ENCODE results near the gene RPE. TPM values are rescaled to one million over a fixed set of nuclear protein-coding genes. Genes with fewer than 3 reads are reported as not detected.

RPE gene
- total RNA-seq, 1 experiment from 2014 or later = 67.8 TPM

DNA sequence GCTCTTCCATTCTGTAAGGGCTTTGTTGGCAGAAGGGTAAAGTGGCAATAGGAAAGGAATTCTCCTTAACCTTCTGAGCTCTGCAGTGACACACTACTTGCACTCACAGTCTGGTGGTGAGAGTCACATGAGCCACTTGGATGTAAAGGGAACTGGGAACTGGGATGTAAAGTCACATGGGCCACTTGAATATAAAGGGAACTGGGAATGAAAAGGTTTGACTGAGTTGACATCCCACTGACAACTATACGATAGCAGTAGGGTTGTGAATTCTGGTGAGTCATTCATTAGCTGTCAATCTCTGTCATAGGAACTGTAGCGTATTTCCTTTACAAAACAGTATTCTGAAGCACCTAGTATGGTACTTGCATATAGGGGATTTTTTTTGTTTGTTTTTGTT lies 5.5 kb downstream of the RPE start:
- no peaks in the 10 kb centered on the region for H3K9me3 ChIP-seq (ENCODE audit: control insufficient read depth, low read depth, low read length)
- H2BK120ac ChIP-seq (ENCODE audit: low read depth, low read length, poor library complexity, severe bottlenecking) = no peak overlapping the region
- H2AFZ ChIP-seq (ENCODE audit: low read length) = no peak overlapping the region
- H3K18ac ChIP-seq (ENCODE audit: insufficient read length, low read depth, low read length) = no peak overlapping the region
- no peak overlapping the region for H3K4ac ChIP-seq (ENCODE audit: low read depth, low read length)
- no peaks in the 10 kb centered on the region for H3K27me3 ChIP-seq (ENCODE audit: insufficient read depth, low read length)
- H4K5ac ChIP-seq (ENCODE audit: insufficient read length, low read depth, low read length) = no peak overlapping the region
- Mint-ChIP-seq H3K4me1 (peaks cover 12 to 14% of the 10 kb centered on the region in 2 experiments), H3K27me3 (ENCODE audit: low read depth) (no peaks in the 10 kb centered on the region), H3K36me3 (ENCODE audit: insufficient read depth in 1 of 3, low read depth in 3 of 3) (peaks cover 12 to 38% (median 34%) of the 10 kb centered on the region in 3 experiments; a peak in 6 of 7 replicates), H3K27ac (no peak overlapping the region), H3K4me3 (no peak overlapping the region), H3K9me3 (no peaks in the 10 kb centered on the region)
- H3K79me2 ChIP-seq (ENCODE audit: insufficient read depth, low read length) = peaks cover 43% of the 10 kb centered on the region; the same call in 1 of the 2 replicates
- no peak overlapping the region for H3K27ac ChIP-seq (ENCODE audit: insufficient read length, low read depth, low read length)
- H3K4me1 ChIP-seq (ENCODE audit: insufficient read depth, low read length) = no peaks in the 10 kb centered on the region
- H3K9ac ChIP-seq (ENCODE audit: extremely low read depth, insufficient read length, low read length) = no peak overlapping the region
- H4K8ac ChIP-seq (replicated peaks; ENCODE audit: insufficient read length, low read depth, low read length) = no peak overlapping the region
- no peak overlapping the region for H3K14ac ChIP-seq (ENCODE audit: insufficient read depth, low read length)
- no peak overlapping the region for H3T11ph ChIP-seq (ENCODE audit: low read length)
- DNase-seq = no peak
- no peak overlapping the region for H3K23ac ChIP-seq (ENCODE audit: insufficient read length, low read depth, low read length)
- H3K23me2 ChIP-seq (ENCODE audit: insufficient read length, low read depth, low read length, poor library complexity, severe bottlenecking) = peaks cover 4% of the 10 kb centered on the region
- H2AK5ac ChIP-seq (ENCODE audit: insufficient read length, low read length) = no peak overlapping the region
- no peak overlapping the region for H2BK20ac ChIP-seq (ENCODE audit: low read depth, low read length, poor library complexity, severe bottlenecking)
- no peak overlapping the region for H4K91ac ChIP-seq (ENCODE audit: insufficient read length, low read depth, low read length)
- TF ChIP-seq, protein P1, sequence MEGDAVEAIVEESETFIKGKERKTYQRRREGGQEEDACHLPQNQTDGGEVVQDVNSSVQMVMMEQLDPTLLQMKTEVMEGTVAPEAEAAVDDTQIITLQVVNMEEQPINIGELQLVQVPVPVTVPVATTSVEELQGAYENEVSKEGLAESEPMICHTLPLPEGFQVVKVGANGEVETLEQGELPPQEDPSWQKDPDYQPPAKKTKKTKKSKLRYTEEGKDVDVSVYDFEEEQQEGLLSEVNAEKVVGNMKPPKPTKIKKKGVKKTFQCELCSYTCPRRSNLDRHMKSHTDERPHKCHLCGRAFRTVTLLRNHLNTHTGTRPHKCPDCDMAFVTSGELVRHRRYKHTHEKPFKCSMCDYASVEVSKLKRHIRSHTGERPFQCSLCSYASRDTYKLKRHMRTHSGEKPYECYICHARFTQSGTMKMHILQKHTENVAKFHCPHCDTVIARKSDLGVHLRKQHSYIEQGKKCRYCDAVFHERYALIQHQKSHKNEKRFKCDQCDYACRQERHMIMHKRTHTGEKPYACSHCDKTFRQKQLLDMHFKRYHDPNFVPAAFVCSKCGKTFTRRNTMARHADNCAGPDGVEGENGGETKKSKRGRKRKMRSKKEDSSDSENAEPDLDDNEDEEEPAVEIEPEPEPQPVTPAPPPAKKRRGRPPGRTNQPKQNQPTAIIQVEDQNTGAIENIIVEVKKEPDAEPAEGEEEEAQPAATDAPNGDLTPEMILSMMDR (conservative IDR thresholded peaks at IDR 0.05) = no peak
- H2BK5ac ChIP-seq (ENCODE audit: insufficient read length, low read length) = no peak overlapping the region
- H4K20me1 ChIP-seq (ENCODE audit: control insufficient read depth, insufficient read depth, insufficient read length) = no peaks in the 10 kb centered on the region
- H3K4me2 ChIP-seq (ENCODE audit: insufficient read depth, insufficient read length, low read length) = no peak overlapping the region
- peaks cover 10% of the 10 kb centered on the region for H3K79me1 ChIP-seq (ENCODE audit: insufficient read depth, low read depth, low read length, poor library complexity, severe bottlenecking)
- H3K56ac ChIP-seq (ENCODE audit: insufficient read length, low read depth, low read length) = no peak overlapping the region
- WGBS (ENCODE audit: extremely low coverage, insufficient read length, low lambda C conversion rate) = no CpG with 5 or more reads among the region's 2 CpGs
- H2BK15ac ChIP-seq (ENCODE audit: low read depth, low read length) = no peak overlapping the region
- no peak overlapping the region for H2BK12ac ChIP-seq (ENCODE audit: insufficient read length, low read depth, low read length)

Measured in H9 (cell line).